Suppressor macrophage treated with lipopolysaccharide for 4 hours (primary cell): ENCODE measurements around the gene PLA2G6.
A peak's percentile ranks its signal among the peaks of the same experiment; 100 is the strongest.

Experiments used
- DNase-seq: peaks from one replicate; pipeline ENCODE4 v3.0.0-alpha.2; 2020

PLA2G6 gene

GRCh38 chr22:38213319-38213989 lies 31.8 kb upstream of the PLA2G6 start:
- DNase-seq = peak; percentile 89

GRCh38 chr22:38212442-38212841 lies 30.8 kb upstream of the PLA2G6 start:
- no peak for DNase-seq

- no peak for DNase-seq
Observed at GRCh38 chr22:38211556-38211955, 29.9 kb upstream of the PLA2G6 start.

GRCh38 chr22:38208551-38208968 lies 26.9 kb upstream of the PLA2G6 start:
- no peak for DNase-seq

GRCh38 chr22:38207898-38208432 lies 26.3 kb upstream of the PLA2G6 start:
- no peak for DNase-seq

GRCh38 chr22:38205261-38206128 lies 23.9 kb upstream of the PLA2G6 start:
- no peak for DNase-seq

- no peak for DNase-seq
Observed at GRCh38 chr22:38204784-38205183, 23.2 kb upstream of the PLA2G6 start.

- DNase-seq = peak; percentile 72
Observed at GRCh38 chr22:38203855-38204514, 22.4 kb upstream of the PLA2G6 start.

- peak; percentile 29 for DNase-seq
Observed at GRCh38 chr22:38203090-38203810, 21.6 kb upstream of the PLA2G6 start.

- peak; percentile 82 for DNase-seq
Observed at GRCh38 chr22:38202437-38203089, 20.9 kb upstream of the PLA2G6 start.

GRCh38 chr22:38201711-38202436 lies 20.2 kb upstream of the PLA2G6 start, which contains the start of gene MAFF:
TSS of gene MAFF (plus strand) at chr22:38201994. CDS start at chr22:38213854, 11,860 bp downstream.
- DNase-seq = peak; percentile 99

GRCh38 chr22:38201371-38201710 lies 19.7 kb upstream of the PLA2G6 start:
- no peak for DNase-seq

GRCh38 chr22:38199826-38200559 lies 18.4 kb upstream of the PLA2G6 start:
- no peak for DNase-seq

GRCh38 chr22:38196791-38197419 lies 15.3 kb upstream of the PLA2G6 start:
- DNase-seq = no peak

GRCh38 chr22:38193580-38193979 lies 11.9 kb upstream of the PLA2G6 start:
- peak; percentile 76 for DNase-seq

- no peak for DNase-seq
Observed at GRCh38 chr22:38192475-38192863, 10.8 kb upstream of the PLA2G6 start.

- no peak for DNase-seq
Observed at GRCh38 chr22:38191731-38192474, 10.3 kb upstream of the PLA2G6 start.

- no peak for DNase-seq
Observed at GRCh38 chr22:38191055-38191454, 9.4 kb upstream of the PLA2G6 start.

GRCh38 chr22:38190581-38190980 lies 9.0 kb upstream of the PLA2G6 start:
- no peak for DNase-seq
